CD4-positive, alpha-beta T cell treated with Interleukin-1 beta for 1 hour (primary cell): ENCODE results near the gene ARHGAP12.
"Not testable (repeated sequence)": the region's sequence is repeated elsewhere in the genome, so short reads cannot be mapped to it uniquely, and the experiment has no call there.

Source experiments
- DNase-seq, 2 donors: peaks; one replicate each; pipeline ENCODE4 v3.0.0-alpha.2; 2020 to 2022

Gene ARHGAP12

GRCh38 chr10:31928549-31929260 is at the start of gene ARHGAP12:
Gene ARHGAP12, minus strand, starts transcription at chr10:31928831. Its CDS starts 19,976 bp downstream, at chr10:31908855.
- DNase-seq = peak; percentile 83 to 85

- no peak for DNase-seq
Measured at GRCh38 chr10:31978156-31978483, 49.5 kb upstream of the ARHGAP12 start.

- DNase-seq = peak in 1 of 2 donors; percentile 6
Measured at GRCh38 chr10:31977440-31978155, 49.0 kb upstream of the ARHGAP12 start.

- DNase-seq = no peak
Measured at GRCh38 chr10:31975157-31975765, 46.6 kb upstream of the ARHGAP12 start.

- DNase-seq = no peak
Measured at GRCh38 chr10:31974434-31975124, 45.9 kb upstream of the ARHGAP12 start.

- DNase-seq = peak in 1 of 2 donors; percentile 9
Measured at GRCh38 chr10:31972519-31973041, 43.9 kb upstream of the ARHGAP12 start.

GRCh38 chr10:31969847-31970246 is 41.2 kb upstream of the ARHGAP12 start:
- not testable (repeated sequence) for DNase-seq

GRCh38 chr10:31963589-31963980 is 35.0 kb upstream of the ARHGAP12 start:
- DNase-seq = no peak

GRCh38 chr10:31962826-31963588 is 34.4 kb upstream of the ARHGAP12 start:
- DNase-seq = no peak

- DNase-seq = peak in 1 of 2 donors; percentile 19
Measured at GRCh38 chr10:31961277-31962074, 32.8 kb upstream of the ARHGAP12 start.

GRCh38 chr10:31959461-31960173 is 31.0 kb upstream of the ARHGAP12 start:
- DNase-seq = no peak

GRCh38 chr10:31958856-31959255 is 30.2 kb upstream of the ARHGAP12 start:
- DNase-seq = no peak

GRCh38 chr10:31956200-31956946 is 27.7 kb upstream of the ARHGAP12 start:
- no peak for DNase-seq

- DNase-seq = no peak
Measured at GRCh38 chr10:31954410-31955191, 26.0 kb upstream of the ARHGAP12 start.

- DNase-seq = no peak
Measured at GRCh38 chr10:31953480-31953879, 24.8 kb upstream of the ARHGAP12 start.

- DNase-seq = no peak
Measured at GRCh38 chr10:31953080-31953479, 24.4 kb upstream of the ARHGAP12 start.

GRCh38 chr10:31952066-31952465 is 23.4 kb upstream of the ARHGAP12 start:
- no peak for DNase-seq

- DNase-seq = peak in 1 of 2 donors; percentile 39
Measured at GRCh38 chr10:31949266-31949665, 20.6 kb upstream of the ARHGAP12 start.

- no peak for DNase-seq
Measured at GRCh38 chr10:31948021-31948420, 19.4 kb upstream of the ARHGAP12 start.
